Skeletal muscle satellite cell (primary cell): Measurements from ENCODE around the gene OPCML.

Source experiments
- H3K27me3 ChIP-seq: 2 replicates; pipeline ENCODE4 v1.7.0; 2013; ENCODE audit warnings: low read length; ENCODE audit not compliant: control insufficient read depth, insufficient read depth
- H3K36me3 ChIP-seq: 2 replicates; pipeline ENCODE4 v1.7.0; 2013; ENCODE audit warnings: mild to moderate bottlenecking, control low read depth, low read length; ENCODE audit not compliant: insufficient read depth
- H3K4me1 ChIP-seq: 2 replicates; pipeline ENCODE4 v1.7.0; 2013; ENCODE audit warnings: low read length; ENCODE audit not compliant: control insufficient read depth, insufficient read depth
- H3K4me2 ChIP-seq: 2 replicates; pipeline ENCODE4 v1.7.0; 2013; ENCODE audit warnings: mild to moderate bottlenecking, low read length
- H3K4me3 ChIP-seq: 2 replicates; pipeline ENCODE4 v1.7.0; 2013; ENCODE audit warnings: low read length
- H3K9ac ChIP-seq: 2 replicates; pipeline ENCODE4 v1.7.0; 2013; ENCODE audit warnings: mild to moderate bottlenecking, low read depth, low read length, moderate library complexity
- H3K9me3 ChIP-seq: replicated peaks from 2 replicates; pipeline ENCODE4 v1.7.0; 2013; ENCODE audit warnings: mild to moderate bottlenecking, control low read depth, low read length

Gene OPCML

GRCh38 chr11:132981131-132981956, 551.0 kb downstream of the OPCML start:
- Histone ChIP-seq H3K4me1 (no peaks in the 10 kb centered on the region), H3K9ac (no peak overlapping the region)

GRCh38 chr11:132980670-132981069, 551.6 kb downstream of the OPCML start:
- H3K9me3 ChIP-seq = no peaks in the 10 kb centered on the region
- H3K9ac ChIP-seq = no peak overlapping the region
- H3K4me1 ChIP-seq = no peaks in the 10 kb centered on the region
- no peaks in the 10 kb centered on the region for H3K36me3 ChIP-seq
- no peak overlapping the region for H3K4me3 ChIP-seq
- no peak overlapping the region for H3K4me2 ChIP-seq
- no peaks in the 10 kb centered on the region for H3K27me3 ChIP-seq

More at GRCh38 chr11:132981131-132981956, 551.0 kb downstream of the OPCML start:
- Histone ChIP-seq H3K27me3 (no peaks in the 10 kb centered on the region), H3K4me2 (no peak overlapping the region), H3K36me3 (no peaks in the 10 kb centered on the region), H3K9me3 (no peaks in the 10 kb centered on the region), H3K4me3 (no peak overlapping the region)

GRCh38 chr11:132977746-132978145, 554.6 kb downstream of the OPCML start:
- Histone ChIP-seq H3K9me3 (no peaks in the 10 kb centered on the region), H3K4me2 (no peak overlapping the region), H3K4me1 (no peaks in the 10 kb centered on the region), H3K27me3 (peaks cover 3% of the 10 kb centered on the region), H3K9ac (no peak overlapping the region), H3K4me3 (no peak overlapping the region), H3K36me3 (no peaks in the 10 kb centered on the region)

GRCh38 chr11:132977241-132977640, 555.1 kb downstream of the OPCML start:
- no peaks in the 10 kb centered on the region for H3K4me1 ChIP-seq
- no peaks in the 10 kb centered on the region for H3K9me3 ChIP-seq
- no peak overlapping the region for H3K4me2 ChIP-seq
- H3K27me3 ChIP-seq = peaks cover 3% of the 10 kb centered on the region
- no peak overlapping the region for H3K9ac ChIP-seq
- no peaks in the 10 kb centered on the region for H3K36me3 ChIP-seq
- no peak overlapping the region for H3K4me3 ChIP-seq

- no peaks in the 10 kb centered on the region for H3K4me1 ChIP-seq
- peaks cover 3% of the 10 kb centered on the region for H3K27me3 ChIP-seq
- no peak overlapping the region for H3K9ac ChIP-seq
- H3K36me3 ChIP-seq = no peaks in the 10 kb centered on the region
- no peak overlapping the region for H3K4me2 ChIP-seq
- H3K4me3 ChIP-seq = no peak overlapping the region
- H3K9me3 ChIP-seq = no peaks in the 10 kb centered on the region
Observed at GRCh38 chr11:132976115-132976514, 556.2 kb downstream of the OPCML start.

DNA sequence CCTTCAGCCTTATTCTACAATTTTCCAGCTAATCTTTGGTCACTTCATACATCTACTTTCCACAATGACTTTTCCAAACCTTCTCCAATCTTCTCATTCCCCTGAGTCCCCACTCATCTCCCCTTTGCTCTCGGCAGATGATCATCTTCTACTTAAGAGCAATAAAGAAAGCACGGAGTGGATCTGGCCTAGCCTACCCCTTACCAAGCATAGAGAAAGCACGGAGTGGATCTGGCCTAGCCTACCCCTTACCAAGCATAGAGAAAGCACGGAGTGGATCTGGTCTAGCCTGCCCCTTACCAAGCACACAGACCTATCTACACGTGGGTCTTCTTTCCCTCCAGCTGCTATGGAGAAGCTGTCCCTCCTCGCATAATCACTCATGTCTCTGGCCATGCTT, 558.6 kb downstream of the OPCML start:
- no peaks in the 10 kb centered on the region for H3K4me1 ChIP-seq
- H3K9me3 ChIP-seq = no peaks in the 10 kb centered on the region
- H3K36me3 ChIP-seq = no peaks in the 10 kb centered on the region
- H3K4me3 ChIP-seq = no peak overlapping the region
- H3K9ac ChIP-seq = no peak overlapping the region
- H3K4me2 ChIP-seq = no peak overlapping the region
- H3K27me3 ChIP-seq = peaks cover 3% of the 10 kb centered on the region

DNA sequence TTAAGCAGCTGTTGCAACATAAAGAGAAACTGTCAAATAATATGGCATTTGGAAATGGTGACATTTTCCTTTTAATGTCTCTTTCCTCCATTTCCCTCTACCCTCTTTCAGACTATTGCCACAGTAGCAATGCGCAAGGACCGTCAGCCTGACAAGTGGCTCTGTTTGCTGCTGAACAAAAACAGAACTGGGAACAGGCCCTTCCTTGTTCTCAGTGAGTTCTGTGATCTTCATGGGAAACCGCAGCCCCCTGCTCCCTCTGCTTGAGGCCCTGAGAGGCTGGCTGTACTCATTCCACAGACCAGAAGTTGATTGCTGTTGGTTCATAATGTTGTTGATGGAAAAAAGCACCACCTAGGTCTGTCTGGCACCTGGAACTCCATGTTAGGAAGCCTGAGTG, 559.7 kb downstream of the OPCML start:
- Histone ChIP-seq H3K36me3 (no peaks in the 10 kb centered on the region), H3K27me3 (peaks cover 3% of the 10 kb centered on the region), H3K4me2 (no peak overlapping the region), H3K4me1 (no peaks in the 10 kb centered on the region), H3K9ac (no peak overlapping the region), H3K9me3 (no peaks in the 10 kb centered on the region), H3K4me3 (no peak overlapping the region)

GRCh38 chr11:132971351-132971750, 561.0 kb downstream of the OPCML start:
- H3K9me3 ChIP-seq = no peaks in the 10 kb centered on the region
- H3K4me3 ChIP-seq = no peak overlapping the region
- no peaks in the 10 kb centered on the region for H3K36me3 ChIP-seq
- H3K9ac ChIP-seq = no peak overlapping the region
- no peaks in the 10 kb centered on the region for H3K4me1 ChIP-seq
- no peak overlapping the region for H3K4me2 ChIP-seq
- H3K27me3 ChIP-seq = peaks cover 3% of the 10 kb centered on the region

DNA sequence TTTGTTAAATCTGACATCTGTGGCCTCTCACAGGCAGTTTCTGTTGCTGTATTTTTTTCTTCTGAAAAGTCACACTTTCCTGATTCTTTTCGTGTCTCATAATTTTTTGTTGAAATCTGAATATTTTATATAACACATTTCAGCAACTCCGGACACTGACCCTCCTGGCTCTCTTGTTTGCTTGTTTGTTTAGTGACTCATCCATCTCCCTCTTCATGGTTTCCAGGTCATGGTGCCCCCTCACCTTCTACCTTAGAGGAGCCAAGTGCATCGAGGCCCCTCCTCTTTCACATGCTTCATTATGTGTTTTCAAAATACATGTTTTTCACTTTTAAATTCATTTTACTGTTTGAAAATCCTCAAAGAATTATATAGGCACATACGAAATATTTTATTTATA, 562.4 kb downstream of the OPCML start:
- no peak overlapping the region for H3K4me2 ChIP-seq
- no peaks in the 10 kb centered on the region for H3K4me1 ChIP-seq
- no peaks in the 10 kb centered on the region for H3K9me3 ChIP-seq
- no peak overlapping the region for H3K4me3 ChIP-seq
- no peaks in the 10 kb centered on the region for H3K36me3 ChIP-seq
- peaks cover 3% of the 10 kb centered on the region for H3K27me3 ChIP-seq
- no peak overlapping the region for H3K9ac ChIP-seq

DNA sequence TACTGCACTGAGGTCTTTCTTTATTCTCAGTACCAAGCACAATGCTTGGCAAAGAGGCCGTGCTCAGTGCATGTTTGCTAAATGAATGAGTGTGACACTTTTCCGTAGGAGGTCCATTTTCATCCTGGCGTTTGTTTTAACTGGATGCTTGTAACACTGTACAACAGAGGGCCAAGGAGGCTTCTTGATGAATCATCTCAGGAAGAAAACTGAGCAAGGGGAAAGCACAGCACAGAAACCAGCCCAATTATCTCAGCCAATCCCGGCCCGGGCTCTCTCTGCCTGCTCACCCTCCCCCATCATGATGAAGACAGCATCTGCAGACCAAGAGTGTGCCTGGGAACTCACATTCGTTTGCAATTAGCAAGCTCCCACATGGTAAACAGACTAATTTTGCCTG, 570.3 kb downstream of the OPCML start:
- no peaks in the 10 kb centered on the region for H3K4me1 ChIP-seq
- no peaks in the 10 kb centered on the region for H3K9me3 ChIP-seq
- no peak overlapping the region for H3K9ac ChIP-seq
- no peak overlapping the region for H3K4me3 ChIP-seq
- no peaks in the 10 kb centered on the region for H3K36me3 ChIP-seq
- no peak overlapping the region for H3K4me2 ChIP-seq
- H3K27me3 ChIP-seq = peaks cover 22% of the 10 kb centered on the region

DNA sequence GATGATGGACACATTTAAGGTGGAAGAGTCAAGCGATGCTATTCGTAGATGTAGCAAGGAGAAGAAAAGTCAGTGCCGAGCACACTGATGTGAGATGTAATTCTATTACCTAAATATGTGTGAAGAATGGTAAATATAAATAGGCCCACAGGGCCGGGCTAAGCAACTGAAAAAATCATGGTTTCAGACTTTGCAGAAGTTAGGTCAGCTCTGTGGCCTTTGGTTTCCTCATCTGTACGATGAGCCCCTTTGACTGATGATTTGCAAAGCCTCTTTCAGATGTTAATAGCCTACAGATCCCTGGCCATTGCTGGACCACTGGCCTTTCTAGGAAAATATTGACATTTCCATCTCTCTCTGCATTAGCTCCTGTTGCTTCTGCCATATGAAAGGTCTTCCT, 570.8 kb downstream of the OPCML start:
- Histone ChIP-seq H3K4me2 (no peak overlapping the region), H3K4me1 (no peaks in the 10 kb centered on the region)

More for the DNA sequence above, 570.8 kb downstream of the OPCML start:
- Histone ChIP-seq H3K36me3 (no peaks in the 10 kb centered on the region), H3K9ac (no peak overlapping the region), H3K9me3 (no peaks in the 10 kb centered on the region), H3K27me3 (peaks cover 22% of the 10 kb centered on the region), H3K4me3 (no peak overlapping the region)
